SK-N-MC (cell line): ENCODE measurements around the gene FLCN.

Source experiments
- EZH2 ChIP-seq: fragments of 200-600 bp; sonication (generic); IDR thresholded peaks from one replicate; pipeline ENCODE4 v1.6.1; 2017; ENCODE audit warnings: antibody characterized with exemption
- FOXP2 ChIP-seq: optimal IDR thresholded peaks from 2 replicates; pipeline ENCODE3; 2011; ENCODE audit warnings: mild to moderate bottlenecking, moderate library complexity; ENCODE audit not compliant: insufficient read depth; ENCODE audit errors: extremely low read length, control extremely low read depth
- POLR2AphosphoS5 ChIP-seq: IDR thresholded peaks from 2 replicates; pipeline ENCODE4 v1.6.1; 2012; ENCODE audit warnings: mild to moderate bottlenecking, low read depth, low read length, borderline replicate concordance

GRCh38 chr17:17182598-17183136 is 54.3 kb downstream of the FLCN start:
- TF ChIP-seq EZH2 = no peak
- no peak for TF ChIP-seq POLR2AphosphoS5
- no peak for TF ChIP-seq FOXP2
